OCI-LY1 (cell line): ENCODE results near the gene DSTYK.

Source experiments
- EZH2 ChIP-seq: fragments of 200-600 bp; sonication (generic), shearing (Covaris generic); IDR thresholded peaks from 2 replicates; pipeline ENCODE4 v1.8.0; 2017; ENCODE audit warnings: borderline replicate concordance, mixed run types, mild to moderate bottlenecking, antibody characterized with exemption, low read length, moderate library complexity, mixed read lengths
- TF ChIP-seq, protein P1 (sequence below): fragments of 200-600 bp; sonication (generic), shearing (Covaris generic); IDR thresholded peaks from 2 replicates; pipeline ENCODE4 v1.5.1; 2017; ENCODE audit warnings: mild to moderate bottlenecking, antibody characterized with exemption, low read length, moderate library complexity, mixed read lengths

DNA sequence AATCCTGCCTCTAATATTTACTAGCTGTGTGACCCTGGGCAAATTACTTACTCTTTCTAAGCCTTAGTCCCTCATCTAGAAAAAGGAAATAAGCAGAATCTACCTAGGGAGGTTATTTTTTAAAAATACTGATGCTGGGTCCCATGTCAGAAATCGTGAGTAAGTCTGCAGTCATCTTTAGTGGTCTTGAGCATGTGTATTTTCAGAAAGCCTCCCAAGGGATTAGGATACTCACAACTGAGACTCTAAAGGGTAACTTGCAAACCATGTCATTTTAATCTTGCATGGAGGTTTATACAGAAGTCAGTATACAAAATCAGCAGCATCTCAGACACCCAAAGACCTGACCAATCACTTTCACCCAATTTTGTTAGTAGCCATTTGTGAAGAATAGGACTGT is 43.2 kb downstream of the DSTYK start:
- TF ChIP-seq, protein P1, sequence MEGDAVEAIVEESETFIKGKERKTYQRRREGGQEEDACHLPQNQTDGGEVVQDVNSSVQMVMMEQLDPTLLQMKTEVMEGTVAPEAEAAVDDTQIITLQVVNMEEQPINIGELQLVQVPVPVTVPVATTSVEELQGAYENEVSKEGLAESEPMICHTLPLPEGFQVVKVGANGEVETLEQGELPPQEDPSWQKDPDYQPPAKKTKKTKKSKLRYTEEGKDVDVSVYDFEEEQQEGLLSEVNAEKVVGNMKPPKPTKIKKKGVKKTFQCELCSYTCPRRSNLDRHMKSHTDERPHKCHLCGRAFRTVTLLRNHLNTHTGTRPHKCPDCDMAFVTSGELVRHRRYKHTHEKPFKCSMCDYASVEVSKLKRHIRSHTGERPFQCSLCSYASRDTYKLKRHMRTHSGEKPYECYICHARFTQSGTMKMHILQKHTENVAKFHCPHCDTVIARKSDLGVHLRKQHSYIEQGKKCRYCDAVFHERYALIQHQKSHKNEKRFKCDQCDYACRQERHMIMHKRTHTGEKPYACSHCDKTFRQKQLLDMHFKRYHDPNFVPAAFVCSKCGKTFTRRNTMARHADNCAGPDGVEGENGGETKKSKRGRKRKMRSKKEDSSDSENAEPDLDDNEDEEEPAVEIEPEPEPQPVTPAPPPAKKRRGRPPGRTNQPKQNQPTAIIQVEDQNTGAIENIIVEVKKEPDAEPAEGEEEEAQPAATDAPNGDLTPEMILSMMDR: no peak
- no peak for TF ChIP-seq EZH2
